HEK293 (cell line): ENCODE data around the gene DSCAM.

Source experiments
- PRDM1 ChIP-seq: fragments of 450-650 bp; formaldehyde crosslinking; IDR thresholded peaks from 2 replicates; pipeline ENCODE4; 2016; ENCODE audit warnings: missing biosample characterization, missing genetic modification characterization
- YY1 ChIP-seq: fragments of 450-650 bp; formaldehyde crosslinking; IDR thresholded peaks from 2 replicates; pipeline ENCODE4 v1.5.1; 2018; ENCODE audit warnings: missing biosample characterization, missing genetic modification characterization
- ZBTB8A ChIP-seq: fragments of 450-650 bp; formaldehyde crosslinking; IDR thresholded peaks from 2 replicates; pipeline ENCODE4 v1.5.1; 2016; ENCODE audit warnings: missing biosample characterization, missing genetic modification characterization
- ZNF133 ChIP-seq: fragments of 450-650 bp; formaldehyde crosslinking; IDR thresholded peaks from 2 replicates; pipeline ENCODE4 v1.5.1; 2016; ENCODE audit warnings: missing biosample characterization, missing genetic modification characterization
- ZNF18 ChIP-seq: fragments of 450-650 bp; formaldehyde crosslinking; IDR thresholded peaks from 2 replicates; pipeline ENCODE4 v1.5.1; 2016; ENCODE audit warnings: missing biosample characterization, missing genetic modification characterization
- ZNF26 ChIP-seq: fragments of 450-650 bp; formaldehyde crosslinking; IDR thresholded peaks from 2 replicates; pipeline ENCODE4 v1.5.1; 2016; ENCODE audit warnings: missing biosample characterization, missing genetic modification characterization
- ZNF274 ChIP-seq, 2 experiments: fragments of 200-500 bp in 1 of 2; fragments of 450-650 bp in 1 of 2; sonication (Bioruptor generic) in 1 of 2; formaldehyde crosslinking in 1 of 2; IDR thresholded peaks; 2 replicates each; pipeline versions ENCODE4 v1.5.1 to v1.6.1; 2014 to 2016; ENCODE audit warnings: borderline replicate concordance in 1 of 2, inconsistent platforms in 1 of 2, low read length in 1 of 2, missing biosample characterization in 1 of 2, missing genetic modification characterization in 1 of 2
- ZNF571 ChIP-seq: fragments of 450-650 bp; formaldehyde crosslinking; IDR thresholded peaks from 2 replicates; pipeline ENCODE4 v1.5.0; 2017; ENCODE audit warnings: missing biosample characterization, missing genetic modification characterization
- ZNF629 ChIP-seq: fragments of 450-650 bp; formaldehyde crosslinking; IDR thresholded peaks from 2 replicates; pipeline ENCODE4 v1.5.1; 2017; ENCODE audit warnings: missing biosample characterization, missing genetic modification characterization
- ZSCAN16 ChIP-seq: fragments of 450-650 bp; formaldehyde crosslinking; IDR thresholded peaks from 2 replicates; pipeline ENCODE4 v1.5.1; 2016; ENCODE audit warnings: missing biosample characterization, missing genetic modification characterization
- TF ChIP-seq, protein P1 (sequence below): fragments of 450-650 bp; formaldehyde crosslinking; IDR thresholded peaks from 2 replicates; pipeline ENCODE4 v1.5.1; 2016; ENCODE audit warnings: missing biosample characterization, missing genetic modification characterization, low read depth
- TF ChIP-seq, protein P2 (sequence below): fragments of 450-650 bp; formaldehyde crosslinking; IDR thresholded peaks from 2 replicates; pipeline ENCODE4 v1.5.1; 2016; ENCODE audit warnings: missing biosample characterization, missing genetic modification characterization

- TF ChIP-seq, protein P1, sequence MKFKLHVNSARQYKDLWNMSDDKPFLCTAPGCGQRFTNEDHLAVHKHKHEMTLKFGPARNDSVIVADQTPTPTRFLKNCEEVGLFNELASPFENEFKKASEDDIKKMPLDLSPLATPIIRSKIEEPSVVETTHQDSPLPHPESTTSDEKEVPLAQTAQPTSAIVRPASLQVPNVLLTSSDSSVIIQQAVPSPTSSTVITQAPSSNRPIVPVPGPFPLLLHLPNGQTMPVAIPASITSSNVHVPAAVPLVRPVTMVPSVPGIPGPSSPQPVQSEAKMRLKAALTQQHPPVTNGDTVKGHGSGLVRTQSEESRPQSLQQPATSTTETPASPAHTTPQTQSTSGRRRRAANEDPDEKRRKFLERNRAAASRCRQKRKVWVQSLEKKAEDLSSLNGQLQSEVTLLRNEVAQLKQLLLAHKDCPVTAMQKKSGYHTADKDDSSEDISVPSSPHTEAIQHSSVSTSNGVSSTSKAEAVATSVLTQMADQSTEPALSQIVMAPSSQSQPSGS (tag by site-specific recombination): no peak
- TF ChIP-seq ZNF571 (tag by site-specific recombination) (no peak), ZNF629 (no peak), ZSCAN16 (tag by site-specific recombination) (no peak), PRDM1 (no peak), ZNF133 (tag by site-specific recombination) (no peak), ZNF18 (no peak), ZNF26 (tag by site-specific recombination) (no peak), ZBTB8A (tag by site-specific recombination) (no peak), YY1 (tag by site-specific recombination) (no peak), ZNF274 (IDR thresholded peaks at IDR 0.05; ENCODE audit: low read length) (no peak), ZNF274 (tag by site-specific recombination; IDR thresholded peaks at IDR 0.05; ENCODE audit: borderline replicate concordance) (no peak)
- TF ChIP-seq, protein P2, sequence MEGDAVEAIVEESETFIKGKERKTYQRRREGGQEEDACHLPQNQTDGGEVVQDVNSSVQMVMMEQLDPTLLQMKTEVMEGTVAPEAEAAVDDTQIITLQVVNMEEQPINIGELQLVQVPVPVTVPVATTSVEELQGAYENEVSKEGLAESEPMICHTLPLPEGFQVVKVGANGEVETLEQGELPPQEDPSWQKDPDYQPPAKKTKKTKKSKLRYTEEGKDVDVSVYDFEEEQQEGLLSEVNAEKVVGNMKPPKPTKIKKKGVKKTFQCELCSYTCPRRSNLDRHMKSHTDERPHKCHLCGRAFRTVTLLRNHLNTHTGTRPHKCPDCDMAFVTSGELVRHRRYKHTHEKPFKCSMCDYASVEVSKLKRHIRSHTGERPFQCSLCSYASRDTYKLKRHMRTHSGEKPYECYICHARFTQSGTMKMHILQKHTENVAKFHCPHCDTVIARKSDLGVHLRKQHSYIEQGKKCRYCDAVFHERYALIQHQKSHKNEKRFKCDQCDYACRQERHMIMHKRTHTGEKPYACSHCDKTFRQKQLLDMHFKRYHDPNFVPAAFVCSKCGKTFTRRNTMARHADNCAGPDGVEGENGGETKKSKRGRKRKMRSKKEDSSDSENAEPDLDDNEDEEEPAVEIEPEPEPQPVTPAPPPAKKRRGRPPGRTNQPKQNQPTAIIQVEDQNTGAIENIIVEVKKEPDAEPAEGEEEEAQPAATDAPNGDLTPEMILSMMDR: no peak
Observed at GRCh38 chr21:40827509-40827908, 19.4 kb downstream of the DSCAM start.
